MG63 (cell line): ENCODE measurements around the gene NEK6. TPM values are rescaled to one million over a fixed set of nuclear protein-coding genes. Genes with fewer than 3 reads are reported as not detected.

Source experiments
- DNase-seq: peaks from one replicate; pipeline ENCODE4 v3.0.0-alpha.2; 2020
- H3K27me3 ChIP-seq: fragments of 250-450 bp; sonication (Bioruptor Pico); 2 replicates; pipeline ENCODE4 v1.5.1; 2020; ENCODE audit warnings: mild to moderate bottlenecking, moderate library complexity
- H3K36me3 ChIP-seq: fragments of 250-450 bp; sonication (Bioruptor Pico); 2 replicates; pipeline ENCODE4 v1.5.1; 2020; ENCODE audit warnings: mild to moderate bottlenecking, moderate library complexity
- H3K4me3 ChIP-seq: fragments of 250-450 bp; sonication (Bioruptor Pico); 2 replicates; pipeline ENCODE4 v1.5.1; 2020; ENCODE audit warnings: mild to moderate bottlenecking, moderate library complexity
- H3K9me3 ChIP-seq: fragments of 250-450 bp; sonication (Bioruptor Pico); 2 replicates; pipeline ENCODE4 v1.5.1; 2020; ENCODE audit warnings: mild to moderate bottlenecking, moderate library complexity
- total RNA-seq: library from RNA; depleted of rRNA; stranded (reverse); fragments of >200 nt; shearing (Covaris generic); gene quantifications from 2 replicates; pipeline ENCODE4 v1.2.3, GENCODE V29; 2014; ENCODE audit warnings: low replicate concordance; rRNA removed

The NEK6 gene
- total RNA-seq, 1 experiment from 2014 or later, result 25.0 TPM

DNA sequence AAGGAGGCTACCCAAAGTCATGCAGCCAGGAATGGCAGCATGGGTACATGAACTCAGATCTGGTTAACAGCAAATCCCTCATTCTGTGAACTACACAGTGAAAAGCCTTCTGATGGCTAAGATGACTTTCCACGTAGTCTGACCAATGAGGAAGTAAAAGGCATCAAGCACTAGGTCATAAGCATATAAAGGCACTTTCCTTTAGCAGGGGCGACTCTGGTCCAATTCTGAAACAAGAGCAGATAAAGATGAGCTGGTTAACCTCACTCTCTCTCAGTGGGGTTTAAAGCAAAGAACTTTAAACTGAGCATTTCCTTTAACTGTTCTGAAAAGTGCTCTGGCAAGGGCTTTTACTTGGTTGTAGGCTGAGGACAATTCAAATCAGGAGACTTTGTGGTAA lies 136.4 kb downstream of the NEK6 start:
- no peak overlapping the region for H3K4me3 ChIP-seq
- H3K9me3 ChIP-seq, result no peaks in the 10 kb centered on the region
- peaks cover 54% of the 10 kb centered on the region for H3K36me3 ChIP-seq
- DNase-seq, result no peak
- no peaks in the 10 kb centered on the region for H3K27me3 ChIP-seq

DNA sequence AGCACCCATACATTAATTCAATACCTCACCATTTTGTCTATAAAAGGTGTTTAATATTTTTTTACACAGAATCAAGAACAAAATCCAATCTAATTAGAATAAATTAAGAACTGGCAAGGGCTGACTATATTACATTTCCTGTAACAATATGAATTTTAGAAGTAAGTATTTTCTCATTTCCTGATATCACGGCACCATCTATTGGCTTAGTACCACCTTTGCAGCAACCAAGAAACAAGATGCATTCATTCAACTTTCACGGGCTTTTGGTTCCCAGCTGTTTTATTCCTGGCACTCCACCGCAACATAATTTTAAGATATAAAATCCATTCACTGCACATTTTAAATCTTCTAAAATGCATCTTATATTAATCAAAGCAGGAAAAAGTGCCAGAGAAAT lies 136.8 kb downstream of the NEK6 start:
- no peak for DNase-seq
- no peaks in the 10 kb centered on the region for H3K27me3 ChIP-seq
- peaks cover 52% of the 10 kb centered on the region for H3K36me3 ChIP-seq
- H3K9me3 ChIP-seq, result no peaks in the 10 kb centered on the region
- no peak overlapping the region for H3K4me3 ChIP-seq

DNA sequence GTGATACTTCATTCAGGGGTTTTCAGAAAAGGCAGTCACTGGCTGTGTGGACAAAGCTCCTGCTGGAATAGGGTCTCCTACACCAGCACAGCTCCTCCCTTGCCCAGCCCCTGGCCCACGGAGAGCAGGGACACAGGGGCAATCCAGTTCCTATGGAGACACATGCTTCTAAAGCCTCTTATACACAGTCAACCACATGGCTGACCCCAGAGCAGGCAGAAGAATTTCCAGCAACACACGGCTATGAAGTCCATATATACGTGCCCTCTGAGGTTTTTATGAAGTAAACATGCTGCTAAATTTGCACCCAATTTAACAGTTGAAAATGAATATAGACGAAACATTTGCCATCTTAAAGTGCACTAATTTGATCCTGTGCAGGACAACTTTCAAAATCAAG lies 138.1 kb downstream of the NEK6 start:
- DNase-seq, result no peak
- no peaks in the 10 kb centered on the region for H3K9me3 ChIP-seq
- no peaks in the 10 kb centered on the region for H3K27me3 ChIP-seq
- H3K4me3 ChIP-seq, result no peak overlapping the region
- H3K36me3 ChIP-seq, result peaks cover 55% of the 10 kb centered on the region

DNA sequence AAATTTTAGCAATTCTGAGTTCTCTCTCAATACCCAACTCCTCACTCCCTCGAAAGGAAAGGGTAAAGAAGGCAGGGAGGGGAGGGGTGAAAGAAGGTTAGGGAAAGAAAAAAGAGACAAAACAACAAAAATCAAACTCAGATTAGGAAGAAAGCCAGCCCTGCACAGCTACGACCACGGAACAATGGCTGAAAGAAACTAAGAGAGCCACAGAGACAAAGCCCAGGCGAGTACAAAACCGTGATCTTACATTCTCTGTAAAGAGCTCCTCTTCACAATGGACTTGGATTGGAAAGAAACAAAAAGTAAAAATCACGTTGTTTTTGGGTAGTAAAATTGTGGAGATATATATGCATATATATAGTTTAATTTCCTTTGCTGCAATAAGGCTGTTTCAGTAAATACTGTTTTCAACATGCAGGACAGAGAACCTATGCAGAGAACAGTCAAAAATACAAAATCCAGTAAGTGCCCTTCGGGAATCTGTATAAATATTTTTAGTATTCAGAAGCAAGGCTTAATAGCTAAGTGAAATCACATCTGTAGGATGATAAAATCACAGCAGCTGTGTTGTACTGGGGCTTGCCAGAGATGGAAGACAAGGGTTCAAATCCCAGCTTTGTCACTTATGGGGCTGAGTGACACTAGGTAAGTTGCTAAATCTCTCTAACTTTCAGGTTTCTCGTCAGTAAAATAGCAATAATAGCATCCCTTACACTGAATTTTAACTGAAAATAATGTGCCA lies 140.6 kb downstream of the NEK6 start:
- no peaks in the 10 kb centered on the region for H3K9me3 ChIP-seq
- no peak for DNase-seq
- H3K27me3 ChIP-seq, result peaks cover 2% of the 10 kb centered on the region; the same call in 1 of the 2 replicates
- H3K36me3 ChIP-seq, result peaks cover 75% of the 10 kb centered on the region
- H3K4me3 ChIP-seq, result no peak overlapping the region

DNA sequence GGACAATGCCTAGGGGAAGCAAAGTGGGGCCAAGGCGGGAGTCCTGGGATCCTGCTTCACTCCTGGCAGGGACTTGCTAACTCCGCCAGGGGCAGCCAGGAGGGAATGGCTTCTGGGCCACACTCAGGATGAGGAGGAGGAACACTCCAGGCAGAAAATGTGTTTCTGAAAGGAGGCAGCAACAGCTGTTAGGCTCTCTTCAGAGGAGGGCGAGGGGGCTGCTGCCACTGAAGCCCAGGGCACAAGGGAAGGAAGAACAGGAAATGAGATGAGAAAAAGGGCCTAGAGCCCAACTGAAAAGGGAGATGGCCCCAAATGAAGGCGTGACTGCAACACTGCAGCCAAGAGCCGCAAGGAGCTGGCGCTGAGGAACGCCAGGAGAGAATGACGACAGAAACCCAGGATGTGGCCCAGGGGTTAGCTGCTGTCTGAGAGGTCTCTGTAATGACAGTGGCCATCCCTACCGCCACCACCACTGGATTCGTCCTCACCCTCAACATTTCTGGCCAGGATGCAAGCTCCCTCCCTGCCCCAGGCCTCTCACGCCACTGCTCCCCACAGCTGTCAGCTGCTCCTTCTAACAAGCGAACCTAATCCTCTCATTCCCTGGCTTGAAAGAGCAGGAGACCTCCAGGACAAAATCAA lies 141.7 kb downstream of the NEK6 start:
- H3K36me3 ChIP-seq, result peaks cover 74% of the 10 kb centered on the region
- peak; percentile 84 for DNase-seq
- no peak overlapping the region for H3K4me3 ChIP-seq
- H3K27me3 ChIP-seq, result peaks cover 2% of the 10 kb centered on the region; the same call in 1 of the 2 replicates
- H3K9me3 ChIP-seq, result no peaks in the 10 kb centered on the region

DNA sequence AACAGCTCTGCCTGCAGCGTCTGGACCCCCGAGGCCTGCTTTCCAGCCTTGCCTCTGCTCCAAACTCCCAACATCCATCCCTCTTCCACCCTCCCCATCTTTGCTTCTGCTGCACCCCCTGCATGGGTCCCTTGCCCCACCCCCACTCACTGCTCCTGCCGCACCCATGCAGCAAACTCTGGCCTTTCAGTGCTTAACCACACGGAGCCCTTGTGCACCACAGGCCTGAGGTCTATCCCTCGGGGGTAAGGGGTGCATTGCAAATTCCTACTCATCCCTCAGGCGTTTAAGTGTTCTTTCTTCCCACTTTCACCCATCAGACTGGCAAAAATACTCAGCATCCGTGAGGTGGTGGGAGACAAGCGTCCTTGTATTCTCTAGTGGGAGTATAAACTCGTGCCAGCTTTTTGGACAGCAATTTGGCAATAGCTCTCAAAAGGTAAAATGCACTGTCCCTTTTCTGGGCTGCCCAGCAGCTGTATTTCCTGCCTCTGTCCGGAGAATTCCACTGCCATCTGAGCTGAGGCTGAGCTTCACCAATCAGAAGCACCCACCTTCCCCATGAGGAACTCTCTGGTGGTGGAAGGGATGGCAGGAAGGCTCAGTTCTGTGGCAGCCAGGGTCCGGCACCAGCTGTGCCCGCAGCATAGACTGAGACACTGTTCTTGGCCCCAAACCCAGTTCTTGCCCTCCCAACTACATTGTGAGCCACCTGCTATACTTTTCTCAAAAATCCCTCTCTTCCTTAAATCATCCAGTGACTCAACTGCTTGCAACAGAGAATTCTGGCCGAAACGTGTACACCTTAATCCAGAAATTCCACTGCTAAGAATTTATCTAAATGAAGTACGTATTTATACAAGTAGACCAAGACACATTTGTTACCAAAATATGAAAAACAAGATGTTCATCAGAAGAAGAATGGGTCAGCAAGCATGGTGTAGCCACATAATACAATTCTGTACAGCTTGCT lies 142.5 kb downstream of the NEK6 start:
- peak; percentile 41 for DNase-seq
- Histone ChIP-seq H3K4me3 (no peak overlapping the region), H3K36me3 (peaks cover 75% of the 10 kb centered on the region), H3K9me3 (no peaks in the 10 kb centered on the region), H3K27me3 (peaks cover 2% of the 10 kb centered on the region; the same call in 1 of the 2 replicates)

Other genes with a start within 250 kb of the NEK6 start
- 0.49 and 0.74 TPM in 2 replicates for gene LHX2, start 246.2 kb upstream of the NEK6 start, total RNA-seq
- 82.8 and 179 TPM in 2 replicates for gene PSMB7, start 157.5 kb downstream of the NEK6 start, total RNA-seq
- not detected in 2 replicates for gene ADGRD2, start 192.5 kb downstream of the NEK6 start, total RNA-seq
- not detected in 2 replicates for gene NR5A1, start 249.4 kb downstream of the NEK6 start, total RNA-seq